Mucosa of rectum (tissue), 2 donors: ENCODE results near the gene RCCD1.

ENCODE experiments used
- H3K27ac ChIP-seq, 2 donors: one replicate each; pipeline ENCODE4 v1.7.0; 2013; ENCODE audit warnings: inconsistent platforms in 2 of 2, low read depth in 2 of 2, low read length in 2 of 2
- H3K27me3 ChIP-seq, 2 donors: one replicate each; pipeline ENCODE4 v1.7.0; 2013; ENCODE audit warnings: low read length in 2 of 2; ENCODE audit not compliant: control insufficient read depth in 2 of 2, insufficient read depth in 2 of 2
- H3K36me3 ChIP-seq, 2 donors: one replicate each; pipeline ENCODE4 v1.7.0; 2013; ENCODE audit warnings: low read length in 2 of 2; ENCODE audit not compliant: control insufficient read depth in 2 of 2, insufficient read depth in 2 of 2
- H3K4me1 ChIP-seq, 2 donors: one replicate each; pipeline ENCODE4 v1.7.0; 2013; ENCODE audit warnings: low read length in 2 of 2, mild to moderate bottlenecking in 1 of 2; ENCODE audit not compliant: control insufficient read depth in 2 of 2, insufficient read depth in 2 of 2
- H3K4me3 ChIP-seq, 2 donors: one replicate each; pipeline ENCODE4 v1.7.0; 2013; ENCODE audit warnings: low read length in 2 of 2
- H3K9ac ChIP-seq, 2 donors: one replicate each; pipeline ENCODE4 v1.7.0; 2013; ENCODE audit warnings: low read length in 2 of 2, low read depth in 1 of 2, mild to moderate bottlenecking in 1 of 2
- H3K9me3 ChIP-seq, 2 donors: one replicate each; pipeline ENCODE4 v1.7.0; 2013; ENCODE audit warnings: low read length in 2 of 2; ENCODE audit not compliant: control insufficient read depth in 2 of 2
- donor health status: healthy.
- donor health status: Normal muscosa, but diverticular disease.

The RCCD1 gene

GRCh38 chr15:90931828-90932659 lies 22.6 kb upstream of the RCCD1 start, which contains the start of gene HDDC3:
Gene HDDC3 (minus strand): TSS chr15:90932549. CDS start chr15:90932540, 9 bp downstream.
- no peaks in the 10 kb centered on the region for H3K9me3 ChIP-seq
- peaks cover 2% of the 10 kb centered on the region in 2 donors for H3K36me3 ChIP-seq
- H3K4me1 ChIP-seq: peaks cover 39 to 40% of the 10 kb centered on the region in 2 donors
- H3K27ac ChIP-seq: peak within 1 kb of the TSS; percentile 94 to 98
- H3K4me3 ChIP-seq: peak within 1 kb of the TSS; percentile 68 to 94
- H3K27me3 ChIP-seq: no peaks in the 10 kb centered on the region
- H3K9ac ChIP-seq: peak within 1 kb of the TSS; percentile 68 to 94

GRCh38 chr15:90932660-90932991 lies 22.1 kb upstream of the RCCD1 start:
- Histone ChIP-seq H3K9ac (peak overlapping the region; percentile 68 to 94), H3K27ac (peak overlapping the region; percentile 94 to 98), H3K9me3 (no peaks in the 10 kb centered on the region), H3K4me1 (peaks cover 39 to 40% of the 10 kb centered on the region in 2 donors), H3K36me3 (peaks cover 2% of the 10 kb centered on the region in 2 donors), H3K4me3 (peak overlapping the region in 1 of 2 donors; percentile 94), H3K27me3 (no peaks in the 10 kb centered on the region)

- Histone ChIP-seq H3K9me3 (no peaks in the 10 kb centered on the region), H3K27me3 (no peaks in the 10 kb centered on the region), H3K36me3 (peaks cover 2 to 5% of the 10 kb centered on the region in 2 donors), H3K4me1 (peaks cover 39 to 40% of the 10 kb centered on the region in 2 donors), H3K27ac (no peak overlapping the region), H3K9ac (peak overlapping the region in 1 of 2 donors; percentile 10), H3K4me3 (no peak overlapping the region)
These were observed 21.4 kb upstream of the RCCD1 start for GRCh38 chr15:90933301-90933700.

- no peaks in the 10 kb centered on the region for H3K9me3 ChIP-seq
- peaks cover 5 to 9% of the 10 kb centered on the region in 2 donors for H3K36me3 ChIP-seq
- no peaks in the 10 kb centered on the region for H3K27me3 ChIP-seq
- peak overlapping the region; percentile 78 to 84 for H3K9ac ChIP-seq
- peak overlapping the region; percentile 76 to 83 for H3K4me3 ChIP-seq
- peak overlapping the region; percentile 76 to 85 for H3K27ac ChIP-seq
- H3K4me1 ChIP-seq: peaks cover 38 to 39% of the 10 kb centered on the region in 2 donors
These were observed 20.3 kb upstream of the RCCD1 start for GRCh38 chr15:90934256-90934948.

GRCh38 chr15:90934949-90935751 lies 19.5 kb upstream of the RCCD1 start, which contains the start of gene UNC45A:
Gene UNC45A (plus strand): TSS chr15:90935285. CDS start chr15:90935325, 40 bp downstream.
- H3K9ac ChIP-seq: peak within 1 kb of the TSS; percentile 78 to 84
- H3K27me3 ChIP-seq: no peaks in the 10 kb centered on the region
- peak within 1 kb of the TSS; percentile 76 to 85 for H3K27ac ChIP-seq
- peaks cover 38 to 39% of the 10 kb centered on the region in 2 donors for H3K4me1 ChIP-seq
- H3K36me3 ChIP-seq: peaks cover 12 to 16% of the 10 kb centered on the region in 2 donors
- H3K9me3 ChIP-seq: no peaks in the 10 kb centered on the region
- peak within 1 kb of the TSS; percentile 76 to 83 for H3K4me3 ChIP-seq

GRCh38 chr15:90936823-90937222 lies 17.9 kb upstream of the RCCD1 start:
- Histone ChIP-seq H3K27me3 (no peaks in the 10 kb centered on the region), H3K9me3 (no peaks in the 10 kb centered on the region), H3K4me1 (peaks cover 24 to 25% of the 10 kb centered on the region in 2 donors), H3K4me3 (no peak overlapping the region), H3K27ac (no peak overlapping the region), H3K9ac (no peak overlapping the region), H3K36me3 (peaks cover 24 to 28% of the 10 kb centered on the region in 2 donors)

- Histone ChIP-seq H3K27ac (no peak overlapping the region), H3K36me3 (peaks cover 36 to 42% of the 10 kb centered on the region in 2 donors), H3K4me1 (peaks cover 17 to 21% of the 10 kb centered on the region in 2 donors), H3K27me3 (no peaks in the 10 kb centered on the region), H3K9me3 (no peaks in the 10 kb centered on the region), H3K9ac (no peak overlapping the region), H3K4me3 (no peak overlapping the region)
These were observed 16.4 kb upstream of the RCCD1 start for GRCh38 chr15:90938261-90938660.

- H3K27ac ChIP-seq: no peak overlapping the region
- H3K4me1 ChIP-seq: peaks cover 8 to 11% of the 10 kb centered on the region in 2 donors
- H3K9ac ChIP-seq: no peak overlapping the region
- H3K4me3 ChIP-seq: no peak overlapping the region
- no peaks in the 10 kb centered on the region for H3K27me3 ChIP-seq
- peaks cover 45 to 53% of the 10 kb centered on the region in 2 donors for H3K36me3 ChIP-seq
- no peaks in the 10 kb centered on the region for H3K9me3 ChIP-seq
These were observed 14.9 kb upstream of the RCCD1 start for GRCh38 chr15:90939756-90940155.

- H3K36me3 ChIP-seq: peaks cover 50 to 57% of the 10 kb centered on the region in 2 donors
- no peak overlapping the region for H3K9ac ChIP-seq
- no peaks in the 10 kb centered on the region for H3K27me3 ChIP-seq
These were observed 13.6 kb upstream of the RCCD1 start for GRCh38 chr15:90941038-90941437.

More at GRCh38 chr15:90941038-90941437, 13.6 kb upstream of the RCCD1 start:
- peaks cover 4% of the 10 kb centered on the region in 2 donors for H3K4me1 ChIP-seq
- H3K9me3 ChIP-seq: no peaks in the 10 kb centered on the region
- no peak overlapping the region for H3K4me3 ChIP-seq
- no peak overlapping the region for H3K27ac ChIP-seq
